GM12874 (cell line): ENCODE measurements around the gene MRPS30.
A peak's percentile ranks its signal among the peaks of the same experiment; 100 is the strongest.

Experiments
- TF ChIP-seq, protein P1 (sequence below): IDR thresholded peaks from 2 replicates; pipeline ENCODE4 v1.5.1; 2011; ENCODE audit warnings: low read depth, mild to moderate bottlenecking, control low read depth, low read length, moderate library complexity; ENCODE audit not compliant: insufficient read depth

MRPS30 gene

DNA sequence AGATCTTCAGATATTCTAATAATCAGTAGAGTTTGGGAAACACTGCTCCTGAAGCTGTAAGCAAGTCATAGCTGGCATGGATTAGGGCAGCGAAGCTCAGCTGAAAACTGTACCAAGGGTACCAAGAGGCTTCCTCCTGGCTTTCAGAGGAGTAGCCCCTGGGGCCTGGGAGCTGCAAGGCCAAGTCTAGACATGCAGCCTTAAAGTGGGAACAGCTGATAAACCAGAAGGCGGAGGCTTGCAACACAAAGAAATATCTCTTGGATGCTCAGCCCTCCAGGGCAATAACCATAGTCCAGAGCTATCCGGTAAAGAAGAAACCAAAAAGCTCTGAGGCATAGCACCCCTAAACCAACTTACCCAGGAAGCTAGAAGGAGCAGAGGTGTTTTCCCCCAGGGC is 51.5 kb downstream of the MRPS30 start:
- TF ChIP-seq, protein P1, sequence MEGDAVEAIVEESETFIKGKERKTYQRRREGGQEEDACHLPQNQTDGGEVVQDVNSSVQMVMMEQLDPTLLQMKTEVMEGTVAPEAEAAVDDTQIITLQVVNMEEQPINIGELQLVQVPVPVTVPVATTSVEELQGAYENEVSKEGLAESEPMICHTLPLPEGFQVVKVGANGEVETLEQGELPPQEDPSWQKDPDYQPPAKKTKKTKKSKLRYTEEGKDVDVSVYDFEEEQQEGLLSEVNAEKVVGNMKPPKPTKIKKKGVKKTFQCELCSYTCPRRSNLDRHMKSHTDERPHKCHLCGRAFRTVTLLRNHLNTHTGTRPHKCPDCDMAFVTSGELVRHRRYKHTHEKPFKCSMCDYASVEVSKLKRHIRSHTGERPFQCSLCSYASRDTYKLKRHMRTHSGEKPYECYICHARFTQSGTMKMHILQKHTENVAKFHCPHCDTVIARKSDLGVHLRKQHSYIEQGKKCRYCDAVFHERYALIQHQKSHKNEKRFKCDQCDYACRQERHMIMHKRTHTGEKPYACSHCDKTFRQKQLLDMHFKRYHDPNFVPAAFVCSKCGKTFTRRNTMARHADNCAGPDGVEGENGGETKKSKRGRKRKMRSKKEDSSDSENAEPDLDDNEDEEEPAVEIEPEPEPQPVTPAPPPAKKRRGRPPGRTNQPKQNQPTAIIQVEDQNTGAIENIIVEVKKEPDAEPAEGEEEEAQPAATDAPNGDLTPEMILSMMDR: no peak

DNA sequence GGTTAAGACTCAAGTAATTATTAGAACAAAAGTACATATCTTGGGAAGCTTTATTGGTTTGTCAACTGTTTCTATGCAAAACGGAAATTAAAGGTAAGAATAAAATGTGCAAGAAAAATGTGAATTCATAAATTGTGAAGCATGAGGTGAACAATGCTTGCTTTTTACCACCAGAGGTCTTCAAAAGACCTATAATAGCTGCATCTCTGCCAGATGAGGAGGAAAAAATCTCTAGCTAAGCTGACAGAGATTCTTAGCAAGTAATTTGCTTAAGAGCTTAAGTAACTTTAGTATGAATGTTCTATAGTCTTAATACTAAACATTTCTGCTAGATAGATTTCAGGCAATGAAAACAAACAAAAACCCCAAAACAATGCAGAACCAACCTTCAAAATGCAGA is 54.1 kb downstream of the MRPS30 start:
- TF ChIP-seq, protein P1: peak; percentile 31
